IMR-90 (cell line): Measurements from ENCODE around the gene DPH6.

Experiments used
- BHLHE40 ChIP-seq: fragments of 150-350 bp; IDR thresholded peaks from 2 replicates; pipeline ENCODE4 v1.6.1; 2016; ENCODE audit warnings: mild to moderate bottlenecking, low read depth, low read length
- CEBPB ChIP-seq: IDR thresholded peaks from 2 replicates; pipeline ENCODE4 v1.6.1; 2012; ENCODE audit warnings: low read depth, low read length, improper control_type of control experiment
- CTCF ChIP-seq: conservative IDR thresholded peaks from 2 replicates; pipeline ENCODE4 v1.5.1; 2012; ENCODE audit warnings: mild to moderate bottlenecking, low read depth, low read length, improper control_type of control experiment
- FOS ChIP-seq: fragments of 150-350 bp; IDR thresholded peaks from 2 replicates; pipeline ENCODE4 v1.6.1; 2016; ENCODE audit warnings: low read depth, low read length
- MAFK ChIP-seq: IDR thresholded peaks from 2 replicates; pipeline ENCODE4 v1.6.1; 2012; ENCODE audit warnings: low read depth, low read length, improper control_type of control experiment
- MXI1 ChIP-seq: IDR thresholded peaks from 2 replicates; pipeline ENCODE4 v1.6.1; 2012; ENCODE audit warnings: low read depth, mild to moderate bottlenecking, low read length, moderate library complexity, borderline replicate concordance
- NFE2L2 ChIP-seq: fragments of 150-350 bp; IDR thresholded peaks from 2 replicates; pipeline ENCODE4 v1.6.1; 2016; ENCODE audit warnings: low read depth, mild to moderate bottlenecking, low read length
- POLR2A ChIP-seq: IDR thresholded peaks from 2 replicates; pipeline ENCODE4 v1.6.1; 2012; ENCODE audit warnings: mild to moderate bottlenecking, low read depth, low read length
- RAD21 ChIP-seq: IDR thresholded peaks from 2 replicates; pipeline ENCODE4 v1.6.1; 2012; ENCODE audit warnings: low read length, improper control_type of control experiment
- RCOR1 ChIP-seq: IDR thresholded peaks from 2 replicates; pipeline ENCODE4 v1.6.1; 2012; ENCODE audit warnings: mild to moderate bottlenecking, low read length, improper control_type of control experiment; ENCODE audit not compliant: insufficient replicate concordance
- RFX5 ChIP-seq: IDR thresholded peaks from 2 replicates; pipeline ENCODE4 v1.8.0; 2012; ENCODE audit warnings: low read depth, mild to moderate bottlenecking, low read length, moderate library complexity
- SMC3 ChIP-seq: fragments of 150-350 bp; IDR thresholded peaks from 2 replicates; pipeline ENCODE4 v1.6.1; 2016; ENCODE audit warnings: low read depth, mild to moderate bottlenecking, antibody characterized with exemption, low read length, moderate library complexity
- TF ChIP-seq, protein P1 (sequence below): fragments of 150-350 bp; IDR thresholded peaks from 2 replicates; pipeline ENCODE4 v1.6.1; 2017; ENCODE audit warnings: mild to moderate bottlenecking, antibody characterized with exemption, low read length, low read depth

- TF ChIP-seq CTCF (no peak), POLR2A (no peak), BHLHE40 (no peak), CEBPB (no peak), SMC3 (no peak), MAFK (no peak), MXI1 (no peak), RAD21 (no peak), FOS (no peak), RCOR1 (no peak), NFE2L2 (no peak), RFX5 (no peak)
- TF ChIP-seq, protein P1, sequence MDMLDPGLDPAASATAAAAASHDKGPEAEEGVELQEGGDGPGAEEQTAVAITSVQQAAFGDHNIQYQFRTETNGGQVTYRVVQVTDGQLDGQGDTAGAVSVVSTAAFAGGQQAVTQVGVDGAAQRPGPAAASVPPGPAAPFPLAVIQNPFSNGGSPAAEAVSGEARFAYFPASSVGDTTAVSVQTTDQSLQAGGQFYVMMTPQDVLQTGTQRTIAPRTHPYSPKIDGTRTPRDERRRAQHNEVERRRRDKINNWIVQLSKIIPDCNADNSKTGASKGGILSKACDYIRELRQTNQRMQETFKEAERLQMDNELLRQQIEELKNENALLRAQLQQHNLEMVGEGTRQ: no peak
Observed at GRCh38 chr15:35466476-35466875, 79.5 kb downstream of the DPH6 start.
